GM12874 (cell line): ENCODE results near the gene ZNF407.

Experiments used
- CTCF ChIP-seq: IDR thresholded peaks from 2 replicates; pipeline ENCODE4 v1.5.1; 2011; ENCODE audit warnings: low read depth, mild to moderate bottlenecking, control low read depth, low read length, moderate library complexity; ENCODE audit not compliant: insufficient read depth

ZNF407 gene

GRCh38 chr18:74616494-74616893, 18.8 kb downstream of the ZNF407 start:
- TF ChIP-seq CTCF, result no peak

- no peak for TF ChIP-seq CTCF
These were observed 19.8 kb downstream of the ZNF407 start for GRCh38 chr18:74617486-74617885.

GRCh38 chr18:74622072-74622471, 24.4 kb downstream of the ZNF407 start:
- TF ChIP-seq CTCF, result no peak

- TF ChIP-seq CTCF, result 0 out of 2 replicates have a peak, but pooled peaks have one; percentile 5
These were observed 25.6 kb downstream of the ZNF407 start for GRCh38 chr18:74623047-74623816.

- TF ChIP-seq CTCF, result no peak
These were observed 26.8 kb downstream of the ZNF407 start for GRCh38 chr18:74624466-74624865.

GRCh38 chr18:74625157-74625556, 27.5 kb downstream of the ZNF407 start:
- TF ChIP-seq CTCF, result no peak

- no peak for TF ChIP-seq CTCF
These were observed 28.6 kb downstream of the ZNF407 start for GRCh38 chr18:74626049-74626874.
